CD4-positive, alpha-beta T cell treated with Interleukin-15 for 1 hour (primary cell): ENCODE results near the gene IDH3B.

Source experiments
- DNase-seq: peaks from one replicate; pipeline ENCODE4 v3.0.0-alpha.2; 2020

Gene IDH3B

DNA sequence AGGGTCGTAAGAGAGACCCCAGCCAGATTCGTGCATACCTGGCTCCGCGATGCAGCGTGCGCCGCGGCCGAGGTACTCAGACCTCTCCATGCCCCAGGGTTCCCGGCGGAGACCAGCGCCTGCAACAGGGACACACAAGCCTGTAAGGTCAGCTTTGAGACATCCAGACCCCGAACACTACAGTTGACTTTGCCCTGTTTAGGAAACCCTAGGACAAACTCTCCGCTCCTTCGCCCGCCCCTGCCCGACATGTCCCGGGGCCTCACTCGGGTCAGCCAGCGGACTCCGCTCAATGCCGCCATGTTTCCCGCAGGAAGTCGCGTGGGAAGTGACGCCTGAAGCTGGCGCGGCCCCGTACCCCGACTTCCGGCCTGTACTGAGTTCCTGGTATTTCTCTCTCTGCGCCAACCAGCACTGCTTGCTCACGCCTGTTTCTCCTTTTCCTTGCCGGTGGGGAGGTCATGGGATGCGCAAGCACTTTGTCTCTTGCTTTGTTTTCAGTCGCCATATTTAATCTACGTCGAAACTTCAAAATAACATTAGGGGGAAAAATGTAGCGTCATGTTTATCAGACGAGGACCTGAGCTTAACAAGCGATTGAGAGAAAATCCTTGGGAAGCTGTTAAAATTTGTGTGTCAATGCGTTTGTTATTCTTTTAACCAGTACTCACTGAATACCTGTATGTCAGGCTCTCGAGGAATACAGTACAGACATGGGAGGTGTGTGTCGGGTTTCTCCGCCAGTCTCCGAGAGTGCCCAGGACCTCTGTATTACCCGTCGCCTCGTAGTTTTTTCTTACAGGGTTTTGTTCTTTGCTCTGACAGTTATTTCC, at the start of gene IDH3B:
TSS of gene IDH3B (minus strand) at position 330 of the 833 bp plus-strand sequence. CDS start at position 302, 28 bp downstream.
- peak; percentile 93 for DNase-seq

DNA sequence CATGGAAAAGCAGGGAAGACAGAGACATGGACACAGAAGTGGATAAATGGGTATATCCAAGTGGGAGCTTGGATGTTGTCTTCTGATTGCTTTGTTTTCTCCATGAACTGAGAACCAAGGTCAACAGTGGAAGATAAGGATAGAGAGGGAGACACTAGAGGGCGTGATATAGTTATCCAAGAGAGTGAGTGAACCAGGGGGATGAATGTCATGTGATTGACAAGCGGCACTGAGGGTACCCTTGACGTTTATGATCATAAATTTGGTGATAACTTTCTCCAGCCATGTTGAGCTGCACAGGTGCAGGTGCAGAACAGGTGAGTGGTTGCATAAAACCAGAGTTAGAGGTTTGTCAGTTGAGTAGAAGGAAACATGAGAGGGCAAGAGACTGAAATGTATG, 49.3 kb upstream of the IDH3B start:
- no peak for DNase-seq

GRCh38 chr20:2709205-2709981, 45.4 kb upstream of the IDH3B start:
- no peak for DNase-seq

DNA sequence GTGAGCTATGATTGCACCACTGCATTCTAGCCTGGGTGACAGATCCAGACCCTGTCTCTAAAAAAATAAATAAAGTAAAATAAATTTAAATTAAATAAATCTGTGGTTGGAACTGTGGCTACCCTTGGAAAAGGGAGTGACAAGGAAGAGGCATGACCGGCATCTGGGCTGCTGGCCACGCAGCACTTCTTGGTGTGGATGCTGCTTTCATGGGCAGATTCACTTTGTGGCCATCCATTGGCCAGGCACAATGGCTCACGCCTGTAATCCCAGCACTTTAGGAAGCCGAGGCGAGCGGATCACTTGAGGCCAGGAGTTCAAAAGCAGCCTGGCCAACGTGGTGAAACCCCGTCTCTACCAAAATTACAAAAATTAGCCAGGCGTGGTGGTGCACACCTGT, 44.6 kb upstream of the IDH3B start:
- DNase-seq, result no peak

GRCh38 chr20:2708073-2708415, 44.0 kb upstream of the IDH3B start:
- DNase-seq, result no peak

- no peak for DNase-seq
Observed at GRCh38 chr20:2707353-2708072, 43.5 kb upstream of the IDH3B start.

DNA sequence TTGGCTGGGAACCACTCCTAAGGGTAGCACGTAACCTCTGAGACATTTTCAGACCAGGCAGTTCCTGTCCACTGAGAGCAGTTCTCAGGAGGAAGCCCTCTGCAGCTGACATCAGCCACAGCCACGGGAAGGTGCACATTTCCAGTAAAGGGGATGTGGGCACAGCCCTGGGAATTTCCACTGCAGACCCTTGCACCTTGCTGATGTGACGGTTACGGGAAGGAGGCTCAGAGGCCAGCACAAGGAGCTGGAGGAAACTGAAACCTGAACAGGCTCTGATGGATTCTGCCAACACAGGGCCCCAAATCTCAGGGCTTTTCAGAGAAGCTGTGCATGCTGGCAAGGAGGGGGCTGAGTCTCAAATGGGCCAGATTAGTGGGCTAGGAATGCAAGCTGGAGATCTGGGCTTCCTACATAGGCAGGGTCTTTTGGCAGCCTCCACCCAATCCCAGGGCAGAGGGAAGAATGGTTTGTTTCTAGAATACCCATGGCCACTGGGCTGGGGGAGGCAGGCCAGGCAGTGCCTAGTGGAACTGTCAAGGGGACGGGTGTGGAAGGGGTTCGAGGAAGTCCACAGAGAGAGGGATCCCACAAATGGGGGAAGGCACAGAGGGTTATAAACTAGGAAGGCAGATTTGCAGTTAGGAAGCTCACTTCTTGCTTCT, 42.8 kb upstream of the IDH3B start:
- no peak for DNase-seq

- no peak for DNase-seq
Observed at GRCh38 chr20:2705931-2706645, 42.1 kb upstream of the IDH3B start.

DNA sequence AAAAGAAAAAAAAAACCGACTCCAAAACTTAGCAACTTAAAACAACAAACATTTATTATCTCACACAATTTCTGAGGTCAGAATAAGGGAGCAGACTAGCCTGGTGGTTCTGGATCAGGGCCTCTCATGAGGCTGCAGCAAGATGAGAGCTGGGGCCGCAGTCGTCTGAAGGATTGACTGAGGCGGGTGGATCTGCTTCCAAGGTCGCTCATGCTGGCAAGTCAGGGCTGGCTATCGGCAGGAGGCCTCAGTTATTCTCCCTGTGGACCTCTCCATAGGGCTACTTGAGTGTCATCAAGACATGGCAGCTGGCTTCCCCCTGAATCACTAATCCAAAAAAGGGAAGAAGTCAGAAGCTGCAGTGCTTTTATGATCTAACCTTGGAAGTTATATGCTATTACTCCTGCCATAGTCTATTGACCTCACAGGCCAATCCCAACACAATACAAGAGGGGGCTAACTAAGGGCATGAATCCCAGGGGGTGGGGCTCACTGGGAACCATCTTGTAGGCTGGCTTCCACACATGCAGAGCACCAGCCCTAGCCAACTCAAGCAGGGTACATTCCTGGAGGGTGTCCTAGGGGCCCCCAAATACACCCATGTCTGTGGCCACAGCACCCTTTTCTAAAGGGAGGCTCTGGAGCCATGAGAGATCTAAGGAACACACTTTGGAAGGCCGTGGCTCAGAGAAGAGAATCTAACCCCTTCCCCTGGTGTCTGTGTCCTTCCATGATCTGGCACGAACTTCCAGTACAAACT, 39.9 kb upstream of the IDH3B start:
- no peak for DNase-seq

DNA sequence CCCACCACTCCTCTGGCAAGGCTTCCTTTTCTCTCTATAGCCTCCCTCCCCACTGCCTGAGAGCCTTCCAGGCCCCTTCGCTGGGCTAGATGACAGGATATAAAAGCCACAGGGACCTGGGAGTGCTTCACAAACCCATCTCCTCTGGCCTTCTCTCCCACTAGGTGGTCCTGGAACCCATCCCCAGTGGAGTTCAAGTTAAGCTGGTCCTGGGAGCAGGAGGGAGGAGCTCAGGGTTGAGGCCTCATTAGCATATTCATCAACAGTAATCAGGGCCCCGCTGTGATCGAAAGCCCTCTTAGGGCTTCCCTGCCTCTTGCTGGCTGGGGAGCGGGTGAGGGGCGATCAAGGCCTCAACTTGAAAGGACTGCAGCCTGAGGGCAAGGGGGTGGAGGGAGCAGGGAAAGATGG, 37.7 kb upstream of the IDH3B start:
- DNase-seq, result no peak

GRCh38 chr20:2700913-2701620, 37.1 kb upstream of the IDH3B start:
- no peak for DNase-seq

DNA sequence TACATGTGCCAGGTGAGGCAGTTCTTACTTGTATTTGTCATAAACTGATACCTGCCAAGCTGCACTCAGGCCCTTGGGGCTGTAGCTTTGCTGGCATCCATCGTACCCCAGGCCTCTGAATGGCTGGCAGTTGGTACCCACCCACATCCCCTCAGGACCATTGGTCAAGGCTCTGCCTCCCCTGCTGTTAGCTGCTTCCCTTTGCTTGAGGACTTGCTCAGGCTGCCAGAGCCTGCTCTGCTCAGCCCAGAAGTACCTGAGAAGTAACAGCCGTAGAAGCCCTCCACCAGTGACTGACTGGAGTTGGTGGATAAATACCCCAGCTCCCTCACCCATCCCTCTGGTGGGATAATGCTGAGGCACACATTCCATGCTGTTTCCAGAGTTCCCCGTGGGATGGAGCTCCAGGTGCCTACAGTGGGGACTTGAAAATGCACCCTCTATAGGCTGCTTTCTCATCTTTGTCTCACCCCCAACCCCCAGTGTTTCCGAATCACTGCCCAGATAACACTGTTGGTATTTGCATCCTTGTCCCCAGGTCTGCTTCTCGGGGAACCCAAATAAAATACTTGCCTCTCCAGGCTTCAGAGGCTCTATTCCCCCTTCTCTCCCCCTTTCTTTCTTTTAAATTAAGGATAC, 35.9 kb upstream of the IDH3B start:
- no peak for DNase-seq

GRCh38 chr20:2698912-2699311, 34.9 kb upstream of the IDH3B start:
- DNase-seq, result no peak

- DNase-seq, result no peak
Observed at GRCh38 chr20:2698186-2698817, 34.3 kb upstream of the IDH3B start.

DNA sequence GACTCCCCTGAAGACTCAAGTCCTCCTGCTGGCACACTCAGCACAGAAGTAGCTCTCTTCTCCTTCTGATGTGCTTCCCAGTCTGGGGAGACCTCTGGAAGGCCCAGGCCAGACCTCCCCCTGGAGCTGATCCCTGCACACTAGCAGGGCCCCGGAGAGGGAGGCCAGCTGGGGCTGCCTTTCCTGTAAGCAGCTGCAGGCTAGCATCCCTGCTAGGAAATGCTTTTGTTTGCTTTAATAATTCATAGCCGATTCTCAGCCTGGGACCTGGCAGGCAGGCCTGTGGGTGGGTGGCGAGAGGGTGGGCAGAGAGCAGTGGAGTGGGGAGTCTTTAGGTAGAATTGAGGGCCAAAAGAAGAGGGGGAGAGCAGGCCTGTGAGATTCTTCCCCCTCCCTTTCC, 33.8 kb upstream of the IDH3B start:
- peak; percentile 13 for DNase-seq

GRCh38 chr20:2696646-2697045, 32.6 kb upstream of the IDH3B start:
- DNase-seq, result peak; percentile 7

GRCh38 chr20:2695984-2696525, 32.0 kb upstream of the IDH3B start:
- peak; percentile 1 for DNase-seq

DNA sequence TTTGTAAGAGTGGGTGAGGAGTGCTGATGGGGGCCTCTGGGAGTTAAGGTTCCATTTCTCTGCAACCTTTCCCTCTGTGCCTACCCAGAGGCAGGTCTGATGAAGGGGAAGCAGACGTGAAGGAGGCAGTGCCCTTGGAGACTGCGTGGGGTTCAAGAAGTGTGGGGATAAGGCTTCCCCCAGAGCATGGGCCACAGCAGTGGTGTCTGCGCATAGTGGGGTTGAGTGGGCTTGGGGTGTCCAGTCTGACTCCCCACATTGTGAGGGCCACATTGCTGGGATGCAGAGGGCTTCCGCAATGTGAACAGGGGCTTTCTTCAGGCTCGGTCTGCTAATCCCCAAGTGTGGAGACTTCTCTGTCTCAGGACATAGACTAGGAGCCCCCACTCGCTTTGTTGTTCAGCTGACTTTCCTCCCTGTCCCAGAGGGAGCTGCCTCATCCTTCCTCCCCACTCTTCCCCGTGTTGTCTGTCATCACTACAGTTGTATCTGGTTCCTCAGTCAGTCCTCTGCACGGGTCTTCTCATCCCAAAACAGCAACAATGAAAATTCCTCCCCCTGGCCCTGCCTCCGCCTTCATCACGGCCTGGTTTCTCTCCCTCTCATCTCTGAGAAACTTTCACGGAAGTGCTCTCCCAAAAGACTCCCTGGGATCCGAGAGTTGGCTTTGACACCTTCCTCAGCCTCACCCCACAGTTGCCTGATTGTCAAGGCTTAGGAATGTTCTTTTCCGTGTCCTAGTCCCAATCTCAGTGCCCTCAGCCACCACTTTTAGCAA, 31.4 kb upstream of the IDH3B start:
- DNase-seq, result peak; percentile 7

GRCh38 chr20:2694519-2694918, 30.5 kb upstream of the IDH3B start:
- DNase-seq, result peak; percentile 14
